Measurements from ENCODE around the gene NPC1. TPM values are rescaled to one million over a fixed set of nuclear protein-coding genes. Genes with fewer than 3 reads are reported as not detected.

NPC1 gene
- total RNA-seq, 1 experiment from 2014 or later: 29.5 TPM

DNA sequence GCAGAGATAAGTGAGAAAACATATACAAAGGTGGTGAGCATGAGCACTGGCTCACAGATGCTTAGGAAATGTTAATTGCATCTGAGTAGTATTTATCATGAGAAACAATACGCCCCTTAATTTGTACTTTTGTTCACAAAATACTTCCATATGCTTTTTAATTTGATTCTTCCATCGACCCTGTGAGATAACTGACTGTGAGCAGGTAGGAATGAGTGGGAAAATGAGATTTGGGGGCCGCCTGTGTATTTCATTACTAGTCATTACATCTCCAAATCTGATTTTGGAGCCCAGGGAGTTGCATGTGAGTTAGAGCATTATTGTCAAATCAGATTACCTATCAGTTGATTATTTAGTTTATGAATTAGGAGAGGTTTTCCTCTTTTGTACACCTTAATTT is 36.7 kb upstream of the NPC1 start:
- CTCF ChIA-PET: interaction anchor here (1.3 to 2.4 kb wide), 2 partner anchors 29 to 80 kb away, joined by 4 to 11 read pairs; no protein-coding TSS in a partner anchor
- Histone ChIP-seq H3K9me3 (no peaks in the 10 kb centered on the region), H3K4me3 (ENCODE audit: low read depth, low read length) (no peak overlapping the region), H3K4me1 (peaks cover 3% of the 10 kb centered on the region; the same call in 1 of the 2 replicates), H3K36me3 (ENCODE audit: control insufficient read depth, insufficient read depth, low read length) (no peaks in the 10 kb centered on the region), H3K27me3 (replicated peaks; ENCODE audit: control insufficient read depth, insufficient read depth, low read length) (no peaks in the 10 kb centered on the region)
- Mint-ChIP-seq H3K27ac (ENCODE audit: unreplicated experiment) (no peak overlapping the region), H3K4me3 (ENCODE audit: unreplicated experiment) (no peak overlapping the region), H3K27me3 (ENCODE audit: insufficient read depth, unreplicated experiment) (no peaks in the 10 kb centered on the region), H3K4me1 (ENCODE audit: low read depth, unreplicated experiment) (peaks cover under 1% of the 10 kb centered on the region), H3K9me3 (ENCODE audit: unreplicated experiment) (no peaks in the 10 kb centered on the region), H3K36me3 (ENCODE audit: insufficient read depth, unreplicated experiment) (no peaks in the 10 kb centered on the region)
- no peak for TF ChIP-seq CTCF (IDR thresholded peaks at IDR 0.05; ENCODE audit: insufficient read depth in 1 of 2, low read depth in 1 of 2, low read length in 1 of 2, severe bottlenecking in 1 of 2, unreplicated experiment in 1 of 2)
- POLR2A ChIA-PET: no interaction called here
- intact Hi-C loops (cut with micrococcal nuclease; ENCODE audit: unreplicated experiment): no loop called here
- DNase-seq: no peak
- no TSS peak for BruUV-seq (replicated peaks)

DNA sequence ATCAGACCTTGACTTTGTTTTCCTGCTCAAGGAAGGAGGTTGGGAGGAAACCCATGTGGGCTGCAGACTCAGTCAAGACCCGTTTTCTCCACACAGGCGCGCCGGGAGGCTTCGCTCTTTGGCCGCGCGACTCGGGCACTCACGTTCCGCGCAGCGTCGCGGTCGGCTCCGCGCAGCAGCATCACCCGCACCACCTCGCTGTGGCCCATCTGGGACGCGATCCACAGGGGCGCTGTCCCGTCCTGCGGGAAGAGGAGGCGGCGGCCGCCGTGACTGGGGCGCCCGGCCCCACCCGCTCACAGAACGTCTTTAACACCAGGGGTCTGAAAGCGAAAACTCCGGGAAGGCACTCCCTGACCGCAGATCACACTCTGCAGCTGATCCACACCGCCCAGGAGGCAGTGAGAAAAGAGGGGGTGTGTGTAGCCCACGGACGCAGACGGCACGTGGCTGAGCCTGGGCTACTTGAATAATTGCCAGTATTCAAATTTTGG is 33.1 kb upstream of the NPC1 start:
- Mint-ChIP-seq H3K36me3 (ENCODE audit: insufficient read depth, unreplicated experiment) (no peaks in the 10 kb centered on the region), H3K9me3 (ENCODE audit: unreplicated experiment) (no peaks in the 10 kb centered on the region), H3K4me1 (ENCODE audit: low read depth, unreplicated experiment) (peaks cover 8% of the 10 kb centered on the region), H3K27ac (ENCODE audit: unreplicated experiment) (no peak overlapping the region), H3K4me3 (ENCODE audit: unreplicated experiment) (no peak overlapping the region), H3K27me3 (ENCODE audit: insufficient read depth, unreplicated experiment) (no peaks in the 10 kb centered on the region)
- intact Hi-C loops (cut with micrococcal nuclease; ENCODE audit: unreplicated experiment): no loop called here
- no peak for TF ChIP-seq CTCF (IDR thresholded peaks at IDR 0.05; ENCODE audit: insufficient read depth in 1 of 2, low read depth in 1 of 2, low read length in 1 of 2, severe bottlenecking in 1 of 2, unreplicated experiment in 1 of 2)
- BruUV-seq (replicated peaks): no TSS peak
- Histone ChIP-seq H3K27me3 (replicated peaks; ENCODE audit: control insufficient read depth, insufficient read depth, low read length) (no peaks in the 10 kb centered on the region), H3K9me3 (no peaks in the 10 kb centered on the region), H3K4me1 (0 out of 2 replicates have a peak, but pooled peaks cover 7% of the 10 kb centered on the region), H3K36me3 (ENCODE audit: control insufficient read depth, insufficient read depth, low read length) (no peaks in the 10 kb centered on the region), H3K4me3 (ENCODE audit: low read depth, low read length) (peak overlapping the region; percentile 16)
- no peak for DNase-seq
- ChIA-PET POLR2A (no interaction called here), CTCF (interaction anchor here (1.2 kb wide), 1 partner anchor 84 kb away, joined by 8 read pairs; no protein-coding TSS in a partner anchor)

GRCh38 chr18:23618862-23619387 is 32.6 kb upstream of the NPC1 start:
- ChIA-PET CTCF (interaction anchor here (1.2 kb wide), 1 partner anchor 84 kb away, joined by 8 read pairs; no protein-coding TSS in a partner anchor), POLR2A (no interaction called here)
- H3K9me3 Mint-ChIP-seq (ENCODE audit: unreplicated experiment): no peaks in the 10 kb centered on the region
- H3K4me3 Mint-ChIP-seq (ENCODE audit: unreplicated experiment): no peak overlapping the region
- intact Hi-C loops (cut with micrococcal nuclease; ENCODE audit: unreplicated experiment): no loop called here
- Histone ChIP-seq H3K9me3 (no peaks in the 10 kb centered on the region), H3K4me1 (0 out of 2 replicates have a peak, but pooled peaks cover 7% of the 10 kb centered on the region), H3K4me3 (ENCODE audit: low read depth, low read length) (peak overlapping the region; percentile 16), H3K27me3 (replicated peaks; ENCODE audit: control insufficient read depth, insufficient read depth, low read length) (no peaks in the 10 kb centered on the region), H3K36me3 (ENCODE audit: control insufficient read depth, insufficient read depth, low read length) (no peaks in the 10 kb centered on the region)
- peaks cover 8% of the 10 kb centered on the region for H3K4me1 Mint-ChIP-seq (ENCODE audit: low read depth, unreplicated experiment)
- H3K36me3 Mint-ChIP-seq (ENCODE audit: insufficient read depth, unreplicated experiment): no peaks in the 10 kb centered on the region
- no peak for TF ChIP-seq CTCF (IDR thresholded peaks at IDR 0.05; ENCODE audit: insufficient read depth in 1 of 2, low read depth in 1 of 2, low read length in 1 of 2, severe bottlenecking in 1 of 2, unreplicated experiment in 1 of 2)
- H3K27me3 Mint-ChIP-seq (ENCODE audit: insufficient read depth, unreplicated experiment): no peaks in the 10 kb centered on the region
- no TSS peak for BruUV-seq (replicated peaks)
- no peak for DNase-seq
- H3K27ac Mint-ChIP-seq (ENCODE audit: unreplicated experiment): no peak overlapping the region
